ENCODE measurements around the gene INO80C.

GRCh38 chr18:35526495-35527059 is 28.8 kb upstream of the INO80C start:
- TF ChIP-seq CTCF (IDR thresholded peaks at IDR 0.05) (no peak), POLR2A (IDR thresholded peaks at IDR 0.05) (no peak)
